ENCODE data around the gene SIPA1L3.

Gene SIPA1L3

GRCh38 chr19:38001158-38001781, 94.3 kb downstream of the SIPA1L3 start:
- DNase-seq = no peak

- no peak for DNase-seq
These were observed 96.6 kb downstream of the SIPA1L3 start for GRCh38 chr19:38003438-38004185.

- DNase-seq = no peak
These were observed 97.1 kb downstream of the SIPA1L3 start for GRCh38 chr19:38004186-38004520.

- peak; percentile 44 for DNase-seq
These were observed 97.7 kb downstream of the SIPA1L3 start for GRCh38 chr19:38004521-38005223.

- no peak for DNase-seq
These were observed 98.2 kb downstream of the SIPA1L3 start for GRCh38 chr19:38005224-38005614.

- DNase-seq = no peak
These were observed 99.5 kb downstream of the SIPA1L3 start for GRCh38 chr19:38006361-38007045.

GRCh38 chr19:38009650-38010242, 102.7 kb downstream of the SIPA1L3 start:
- DNase-seq = no peak

- DNase-seq = no peak
These were observed 104.4 kb downstream of the SIPA1L3 start for GRCh38 chr19:38011426-38011825.

- no peak for DNase-seq
These were observed 105.3 kb downstream of the SIPA1L3 start for GRCh38 chr19:38012290-38012689.

- DNase-seq = no peak
These were observed 105.9 kb downstream of the SIPA1L3 start for GRCh38 chr19:38012944-38013343.

- DNase-seq = no peak
These were observed 107.0 kb downstream of the SIPA1L3 start for GRCh38 chr19:38013913-38014580.

- DNase-seq = no peak
These were observed 108.2 kb downstream of the SIPA1L3 start for GRCh38 chr19:38015216-38015615.

- no peak for DNase-seq
These were observed 108.8 kb downstream of the SIPA1L3 start for GRCh38 chr19:38015761-38016160.

- DNase-seq = no peak
These were observed 110.6 kb downstream of the SIPA1L3 start for GRCh38 chr19:38017401-38018151.

GRCh38 chr19:38018694-38019395, 111.8 kb downstream of the SIPA1L3 start:
- DNase-seq = no peak

- no peak for DNase-seq
These were observed 112.4 kb downstream of the SIPA1L3 start for GRCh38 chr19:38019396-38019724.

- no peak for DNase-seq
These were observed 113.3 kb downstream of the SIPA1L3 start for GRCh38 chr19:38020311-38020710.

- DNase-seq = no peak
These were observed 114.3 kb downstream of the SIPA1L3 start for GRCh38 chr19:38021352-38021751.

GRCh38 chr19:38022791-38023670, 116.0 kb downstream of the SIPA1L3 start:
- DNase-seq = no peak
